HTERT RPE-1 (cell line): ENCODE results near the gene ZBTB42.
"Not testable (repeated sequence)": the region's sequence is repeated elsewhere in the genome, so short reads cannot be mapped to it uniquely, and the experiment has no call there.

ENCODE experiments used
- in situ Hi-C: fragments of 300-500 bp; cut with MboI; formaldehyde crosslinking; loops from 4 replicates; pipeline ENCODE4 v1.14.3; 2020; ENCODE audit warnings: low sequenced_read_pairs

ZBTB42 gene

GRCh38 chr14:104806625-104807465 lies 5.9 kb downstream of the ZBTB42 start:
- in situ Hi-C loops, result no loop called here

DNA sequence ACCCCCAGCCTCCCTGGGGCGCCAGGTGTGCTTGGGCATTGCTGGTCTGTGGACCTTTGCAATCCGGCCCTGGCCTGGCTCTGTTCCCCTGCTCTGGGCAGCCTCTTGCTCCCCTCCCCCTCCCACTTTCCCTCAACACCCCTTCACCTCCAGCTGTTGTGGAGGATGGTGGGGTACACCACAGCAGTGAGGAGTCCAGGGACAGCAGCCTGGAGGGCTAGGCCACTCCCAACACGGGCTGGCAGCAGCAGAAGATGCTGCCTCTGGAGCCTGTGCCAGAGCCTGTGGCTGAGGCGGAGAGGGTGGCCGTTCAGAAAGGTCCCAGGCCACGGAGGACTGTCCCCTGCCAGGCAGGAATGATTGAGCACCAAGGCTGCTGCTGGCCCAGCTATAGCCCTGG lies 7.6 kb downstream of the ZBTB42 start:
- in situ Hi-C loops, result no loop called here

DNA sequence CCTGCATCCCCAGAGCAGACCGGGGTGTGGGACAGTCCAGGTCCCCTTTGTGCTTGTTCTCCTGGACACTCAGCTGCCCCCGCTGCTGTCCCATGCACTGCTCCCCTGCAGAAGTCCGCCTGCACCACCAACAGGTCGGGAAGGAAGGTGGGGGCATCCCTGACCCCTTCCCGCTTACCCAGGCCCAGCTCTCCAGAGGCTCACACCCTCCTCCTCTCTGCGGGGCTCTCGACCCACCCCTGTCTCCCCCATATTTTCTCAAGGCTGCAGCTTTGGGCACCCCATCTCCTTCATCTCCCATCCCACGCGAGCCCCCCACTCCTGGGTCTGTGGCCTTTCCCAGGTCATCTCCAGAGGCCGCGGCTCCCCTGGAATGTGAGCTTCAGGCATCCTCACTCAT lies 9.4 kb downstream of the ZBTB42 start:
- in situ Hi-C loops, result no loop called here

GRCh38 chr14:104813286-104813685 lies 12.4 kb downstream of the ZBTB42 start:
- in situ Hi-C loops, result no loop called here

DNA sequence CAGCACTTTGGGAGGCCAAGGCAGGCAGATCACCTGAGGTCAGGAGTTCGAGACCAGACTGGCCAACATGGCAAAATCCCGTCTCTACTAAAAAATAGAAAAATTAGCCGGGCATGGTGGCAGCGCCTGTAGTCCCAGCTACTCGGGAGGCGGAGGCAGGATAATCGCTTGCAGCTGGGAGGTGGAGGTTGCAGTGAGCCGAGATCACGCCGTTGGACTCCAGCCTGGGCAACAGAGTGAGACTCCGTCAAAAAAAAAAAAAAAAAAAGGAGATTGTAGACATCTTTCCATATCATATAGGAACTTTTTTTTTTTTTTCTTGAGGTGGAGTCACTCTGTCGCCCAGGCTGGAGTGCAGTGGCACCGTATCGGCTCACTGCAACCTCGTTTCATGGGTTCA lies 13.8 kb downstream of the ZBTB42 start:
- in situ Hi-C loops, result not testable (repeated sequence)

DNA sequence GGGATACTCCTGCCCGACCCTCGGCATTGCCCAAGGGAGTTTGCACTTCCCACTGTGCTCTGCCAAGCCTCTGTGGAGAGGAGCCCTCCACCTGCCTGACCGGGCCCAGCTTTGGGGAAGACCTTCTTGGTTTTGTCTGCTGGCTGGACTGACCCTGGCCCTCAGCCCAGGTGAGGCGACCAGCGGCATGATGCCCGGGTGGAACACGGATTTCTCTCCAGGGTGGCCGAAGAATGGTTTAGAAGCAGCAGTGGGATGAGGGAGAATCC lies 15.6 kb downstream of the ZBTB42 start:
- in situ Hi-C loops, result no loop called here

DNA sequence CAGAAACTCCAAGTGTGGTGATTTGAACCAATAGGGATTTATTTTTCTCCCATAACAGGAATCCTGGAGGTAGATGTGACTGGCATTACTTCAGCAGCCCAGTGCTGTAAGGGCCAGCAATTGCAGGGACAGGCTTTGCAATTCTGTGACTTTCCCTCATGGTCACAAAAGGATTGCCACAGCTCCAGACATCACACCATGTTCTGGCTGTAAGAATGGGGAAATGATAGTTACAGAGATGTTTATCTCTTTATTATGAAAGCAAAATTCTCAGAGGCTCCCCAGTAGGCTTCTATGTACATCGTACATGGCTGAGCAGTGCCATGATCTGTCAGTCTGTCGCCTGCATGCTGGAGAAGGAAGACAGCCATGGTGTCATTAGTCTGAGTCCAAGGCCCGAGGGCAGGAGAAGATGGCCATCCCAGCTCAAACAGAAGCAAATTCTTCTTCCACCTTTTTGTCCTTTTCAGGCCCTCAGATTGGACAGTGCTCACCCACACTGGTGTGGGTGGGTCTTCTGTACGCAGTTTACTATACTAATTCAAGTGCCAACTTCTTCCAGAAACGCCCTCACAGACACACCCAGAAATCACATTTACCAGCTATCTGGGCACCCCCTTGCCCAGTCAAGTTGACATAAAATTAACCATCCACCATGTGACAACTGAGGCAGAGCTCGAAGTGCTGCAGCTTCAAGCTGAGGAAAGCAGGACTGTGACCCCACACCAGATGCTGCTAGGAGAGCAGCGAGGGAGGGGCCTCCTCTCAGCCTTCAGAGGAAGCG lies 17.2 kb downstream of the ZBTB42 start:
- in situ Hi-C loops, result no loop called here

DNA sequence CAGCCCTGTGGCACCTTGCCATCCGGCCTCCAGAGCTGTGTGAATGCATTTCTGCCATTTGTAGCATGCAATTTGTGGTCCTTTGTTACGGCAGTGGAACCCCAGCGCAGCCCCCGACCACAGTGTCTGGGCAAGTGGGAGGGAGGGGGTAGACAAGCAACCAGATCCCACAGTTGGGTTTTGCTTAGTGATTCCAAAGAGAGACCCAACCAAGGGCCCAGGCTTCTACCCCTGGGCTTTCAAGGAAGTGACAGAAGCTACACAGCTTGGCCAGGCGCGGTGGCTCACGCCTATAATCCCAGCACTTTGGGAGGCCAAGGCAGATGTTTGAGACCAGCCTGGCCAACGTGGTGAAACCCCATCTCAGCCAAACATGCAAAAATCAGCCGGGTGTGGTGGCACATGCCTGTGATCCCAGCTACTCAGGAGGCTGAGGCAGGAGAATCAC lies 17.8 kb downstream of the ZBTB42 start:
- in situ Hi-C loops, result no loop called here

DNA sequence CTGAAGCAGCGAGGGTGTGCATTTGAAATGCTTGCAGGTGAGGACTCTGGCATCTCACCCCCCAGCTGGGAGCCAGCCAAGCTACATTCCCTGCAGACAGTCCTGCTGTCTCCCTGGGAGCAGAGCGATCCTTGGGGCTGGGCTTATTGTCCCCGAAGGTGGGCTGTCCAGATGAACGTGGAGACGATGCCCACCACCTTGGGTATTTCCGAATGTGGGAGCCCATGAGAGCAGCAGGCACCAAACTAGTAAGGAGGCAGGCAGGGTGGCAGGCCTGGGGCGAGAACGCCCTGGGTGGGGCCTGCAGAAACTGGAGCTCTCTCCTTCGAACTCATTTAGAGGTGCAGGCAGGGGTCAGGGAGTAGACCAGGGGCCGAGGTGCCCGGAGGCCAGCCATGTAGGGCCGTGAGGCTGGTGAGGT lies 18.5 kb downstream of the ZBTB42 start:
- in situ Hi-C loops, result no loop called here

GRCh38 chr14:104820669-104821228 lies 19.8 kb downstream of the ZBTB42 start:
- in situ Hi-C loops, result no loop called here

GRCh38 chr14:104821229-104821945 lies 20.5 kb downstream of the ZBTB42 start:
- in situ Hi-C loops, result no loop called here

DNA sequence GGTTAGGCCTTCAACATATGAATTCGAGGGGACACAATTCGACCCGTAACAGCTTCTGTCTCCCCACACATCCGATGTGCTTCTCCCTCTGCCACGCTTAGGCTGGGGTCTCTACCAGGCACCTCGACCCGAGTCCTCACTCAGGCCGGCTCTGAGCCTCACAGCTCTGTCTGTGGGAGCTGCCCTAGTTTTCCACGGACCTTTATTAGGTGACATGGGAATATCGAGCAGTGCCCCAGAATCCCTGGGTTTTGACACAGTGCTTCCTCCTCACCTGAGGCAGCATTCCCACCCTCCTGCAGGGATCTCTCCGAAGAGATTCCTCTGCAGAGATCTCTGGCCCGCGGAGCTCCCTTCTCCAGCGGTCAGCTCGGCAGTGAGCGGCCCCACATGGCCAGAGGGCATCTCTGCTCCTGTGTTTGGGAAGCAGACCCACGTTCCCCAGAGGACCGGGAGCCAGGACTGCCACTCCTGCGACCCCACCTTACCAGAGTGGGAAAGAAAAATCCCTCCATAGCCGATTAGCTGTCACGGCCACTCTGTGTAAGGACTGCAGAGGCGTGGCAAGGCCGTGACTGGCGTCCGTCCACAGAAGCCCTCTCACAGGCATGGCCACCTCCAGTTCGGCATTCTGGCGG lies 21.2 kb downstream of the ZBTB42 start:
- in situ Hi-C loops, result no loop called here

DNA sequence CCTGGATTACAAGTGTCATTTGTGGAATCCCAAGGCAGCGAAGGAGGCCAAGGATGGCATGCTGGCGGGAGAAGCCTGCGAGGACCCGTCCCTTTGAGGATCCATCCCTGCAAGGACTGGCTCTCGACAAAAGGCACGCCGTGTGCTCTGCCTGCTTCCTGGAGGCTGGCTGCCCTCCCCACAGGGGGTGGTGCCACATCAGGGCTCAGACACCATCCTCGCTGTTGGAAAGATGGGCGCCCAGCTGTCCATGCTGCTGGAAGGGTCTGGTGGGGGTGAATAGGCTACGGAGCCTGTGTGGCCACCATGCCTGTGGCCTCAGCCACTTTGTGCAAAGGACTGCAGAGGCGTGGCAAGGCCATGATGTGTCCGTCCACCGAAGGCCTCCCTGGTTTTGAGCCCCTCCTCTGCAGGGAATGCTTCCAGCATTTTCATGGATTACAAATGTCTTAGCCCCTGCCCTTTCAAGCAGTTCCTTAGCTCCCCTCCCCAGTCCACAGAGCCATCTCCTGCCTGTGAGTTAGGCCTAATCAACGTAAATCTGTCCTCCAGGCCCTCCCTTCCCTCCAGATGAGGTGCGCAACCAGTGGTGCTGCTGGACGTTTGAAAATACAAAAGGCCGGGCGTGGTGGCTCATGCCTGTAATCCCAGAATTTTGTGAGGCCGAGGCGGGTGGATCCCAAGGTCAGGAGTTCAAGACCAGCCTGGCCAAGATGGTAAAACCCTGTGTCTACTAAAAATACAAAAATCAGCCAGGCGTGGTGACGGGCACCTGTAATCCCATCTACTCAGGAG lies 22.1 kb downstream of the ZBTB42 start:
- in situ Hi-C loops, result no loop called here

- in situ Hi-C loops, result no loop called here
Measured at GRCh38 chr14:104824353-104824997, 23.6 kb downstream of the ZBTB42 start.

- in situ Hi-C loops, result no loop called here
Measured at GRCh38 chr14:104826189-104826860, 25.4 kb downstream of the ZBTB42 start.

DNA sequence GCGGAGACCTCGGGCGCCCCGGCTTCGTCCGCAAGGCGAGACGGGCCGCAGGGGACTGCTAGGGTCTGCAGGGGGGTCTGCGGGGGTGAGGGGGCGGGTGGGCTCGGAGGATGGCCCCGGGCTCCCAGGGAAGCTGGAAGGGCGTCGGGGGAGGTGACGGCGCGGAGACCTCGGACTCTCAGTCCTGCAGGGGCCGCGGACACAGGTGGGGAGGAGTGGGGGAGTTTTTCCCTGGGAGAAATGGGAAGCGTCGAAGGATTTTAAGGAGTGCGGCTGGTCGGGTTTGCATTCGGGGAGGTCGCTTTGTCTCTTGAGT lies 25.9 kb downstream of the ZBTB42 start:
- in situ Hi-C loops, result no loop called here

GRCh38 chr14:104827177-104828055 lies 26.5 kb downstream of the ZBTB42 start:
- in situ Hi-C loops, result no loop called here

GRCh38 chr14:104830781-104831180 lies 29.9 kb downstream of the ZBTB42 start:
- in situ Hi-C loops, result no loop called here
